RWPE2 (cell line): ENCODE measurements around the gene GIT1.

ENCODE experiments used
- ATAC-seq: fragments of 200-7000 bp; cut with Tn5 transposase; 3 replicates; pipeline ENCODE4 v1.9.1; 2021; ENCODE audit warnings: low read depth
- DNase-seq: peaks from one replicate; pipeline ENCODE4 v3.0.0-alpha.2; 2020; ENCODE audit warnings: low spot score
- H3K27ac ChIP-seq: fragments of 450-650 bp; 2 replicates; pipeline ENCODE4 v1.5.1; 2017; ENCODE audit warnings: mild to moderate bottlenecking; ENCODE audit not compliant: poor library complexity, severe bottlenecking
- H3K27me3 ChIP-seq: fragments of 250-450 bp; sonication (Bioruptor Pico); 2 replicates; pipeline ENCODE4 v1.5.1; 2021; ENCODE audit warnings: mild to moderate bottlenecking, moderate library complexity; ENCODE audit not compliant: insufficient read depth, poor library complexity, severe bottlenecking
- H3K36me3 ChIP-seq: fragments of 250-450 bp; sonication (Bioruptor Pico); 2 replicates; pipeline ENCODE4 v1.5.1; 2020; ENCODE audit warnings: low read depth, mild to moderate bottlenecking, moderate library complexity
- H3K4me1 ChIP-seq: fragments of 250-450 bp; sonication (Bioruptor Pico); 2 replicates; pipeline ENCODE4 v1.5.1; 2021; ENCODE audit warnings: mild to moderate bottlenecking, moderate library complexity; ENCODE audit not compliant: insufficient read depth, poor library complexity, severe bottlenecking
- H3K4me3 ChIP-seq: fragments of 250-450 bp; sonication (Bioruptor Pico); 2 replicates; pipeline ENCODE4 v1.5.1; 2021; ENCODE audit warnings: mild to moderate bottlenecking, moderate library complexity; ENCODE audit not compliant: severe bottlenecking
- H3K9me3 ChIP-seq: fragments of 250-450 bp; sonication (Bioruptor Pico); 2 replicates; pipeline ENCODE4 v1.5.1; 2021; ENCODE audit warnings: mild to moderate bottlenecking, moderate library complexity; ENCODE audit not compliant: severe bottlenecking
- TF ChIP-seq, protein P1 (sequence below): fragments of 450-650 bp; IDR thresholded peaks from one replicate; pipeline ENCODE4 v1.5.1; 2017; ENCODE audit warnings: mild to moderate bottlenecking, moderate library complexity; ENCODE audit not compliant: poor library complexity, severe bottlenecking

Gene GIT1

GRCh38 chr17:29610395-29610794 is 20.9 kb upstream of the GIT1 start:
- Histone ChIP-seq H3K4me1 (no peaks in the 10 kb centered on the region), H3K4me3 (no peak overlapping the region), H3K9me3 (no peaks in the 10 kb centered on the region), H3K27ac (no peak overlapping the region), H3K36me3 (no peaks in the 10 kb centered on the region), H3K27me3 (no peaks in the 10 kb centered on the region)
- TF ChIP-seq, protein P1, sequence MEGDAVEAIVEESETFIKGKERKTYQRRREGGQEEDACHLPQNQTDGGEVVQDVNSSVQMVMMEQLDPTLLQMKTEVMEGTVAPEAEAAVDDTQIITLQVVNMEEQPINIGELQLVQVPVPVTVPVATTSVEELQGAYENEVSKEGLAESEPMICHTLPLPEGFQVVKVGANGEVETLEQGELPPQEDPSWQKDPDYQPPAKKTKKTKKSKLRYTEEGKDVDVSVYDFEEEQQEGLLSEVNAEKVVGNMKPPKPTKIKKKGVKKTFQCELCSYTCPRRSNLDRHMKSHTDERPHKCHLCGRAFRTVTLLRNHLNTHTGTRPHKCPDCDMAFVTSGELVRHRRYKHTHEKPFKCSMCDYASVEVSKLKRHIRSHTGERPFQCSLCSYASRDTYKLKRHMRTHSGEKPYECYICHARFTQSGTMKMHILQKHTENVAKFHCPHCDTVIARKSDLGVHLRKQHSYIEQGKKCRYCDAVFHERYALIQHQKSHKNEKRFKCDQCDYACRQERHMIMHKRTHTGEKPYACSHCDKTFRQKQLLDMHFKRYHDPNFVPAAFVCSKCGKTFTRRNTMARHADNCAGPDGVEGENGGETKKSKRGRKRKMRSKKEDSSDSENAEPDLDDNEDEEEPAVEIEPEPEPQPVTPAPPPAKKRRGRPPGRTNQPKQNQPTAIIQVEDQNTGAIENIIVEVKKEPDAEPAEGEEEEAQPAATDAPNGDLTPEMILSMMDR: no peak
- no peak for DNase-seq
- no peak for ATAC-seq

- no peak overlapping the region for H3K27ac ChIP-seq
- H3K4me3 ChIP-seq: no peak overlapping the region
Observed at GRCh38 chr17:29608986-29609385, 19.5 kb upstream of the GIT1 start.

GRCh38 chr17:29607557-29608195 is 18.2 kb upstream of the GIT1 start:
- H3K27ac ChIP-seq: no peak overlapping the region
- ATAC-seq (no peak), DNase-seq (peak; percentile 41)
- H3K9me3 ChIP-seq: no peaks in the 10 kb centered on the region
- TF ChIP-seq, protein P1: no peak
- H3K4me1 ChIP-seq: no peaks in the 10 kb centered on the region
- H3K4me3 ChIP-seq: no peak overlapping the region
- no peaks in the 10 kb centered on the region for H3K27me3 ChIP-seq
- H3K36me3 ChIP-seq: no peaks in the 10 kb centered on the region

More at GRCh38 chr17:29608986-29609385, 19.5 kb upstream of the GIT1 start:
- TF ChIP-seq, protein P1: no peak
- DNase-seq (peak; percentile 54), ATAC-seq (no peak)
- Histone ChIP-seq H3K36me3 (no peaks in the 10 kb centered on the region), H3K9me3 (no peaks in the 10 kb centered on the region), H3K4me1 (no peaks in the 10 kb centered on the region), H3K27me3 (no peaks in the 10 kb centered on the region)

- H3K27ac ChIP-seq: no peak overlapping the region
- DNase-seq: no peak
Observed at GRCh38 chr17:29603109-29603674, 13.7 kb upstream of the GIT1 start.

More at GRCh38 chr17:29603109-29603674, 13.7 kb upstream of the GIT1 start:
- Histone ChIP-seq H3K27me3 (no peaks in the 10 kb centered on the region), H3K36me3 (no peaks in the 10 kb centered on the region), H3K4me1 (no peaks in the 10 kb centered on the region), H3K4me3 (no peak overlapping the region), H3K9me3 (no peaks in the 10 kb centered on the region)
- ATAC-seq: no peak
- TF ChIP-seq, protein P1: no peak
